ENCODE data around the gene ANKRD9. TPM values are rescaled to one million over a fixed set of nuclear protein-coding genes. Genes with fewer than 3 reads are reported as not detected.

Gene ANKRD9
- total and polyA plus RNA-seq, 12 donors, result 94.4 to 264 (median 120) TPM

DNA sequence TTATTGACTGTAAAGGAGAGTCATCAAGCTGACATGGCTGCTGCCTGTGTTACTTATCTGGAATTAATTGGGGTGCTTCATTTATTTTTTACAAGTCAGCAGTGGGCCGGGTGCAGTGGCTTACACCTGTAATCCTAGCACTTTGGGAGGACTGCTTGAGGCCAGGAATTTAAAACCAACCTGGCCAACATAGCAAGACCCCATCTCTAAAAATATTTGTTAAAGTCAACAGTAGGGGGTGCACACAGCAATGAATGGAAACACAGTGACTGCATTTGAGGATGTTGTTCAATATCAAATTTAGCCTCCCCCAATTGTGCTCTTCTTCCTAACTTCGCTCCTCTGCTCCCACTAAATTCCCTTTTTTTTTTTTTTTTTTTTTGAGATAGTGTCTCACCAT, 52.1 kb downstream of the ANKRD9 start:
- DNase-seq, result no peak
- Histone ChIP-seq H3K4me3 (no peak overlapping the region), H3K36me3 (peaks cover 0 to 97% (median 3%) of the 10 kb centered on the region in 9 donors), H3K4me1 (peaks cover 0 to 13% (median 0%) of the 10 kb centered on the region in 9 donors), H3K9me3 (no peaks in the 10 kb centered on the region), H3K27me3 (no peaks in the 10 kb centered on the region), H3K27ac (no peak overlapping the region)
- ATAC-seq, result no peak
- WGBS, 2 donors, result 75 to 76% methylated on average over 2 of the region's 2 CpGs
- peak in 1 of 9 donors; percentile 10 for TF ChIP-seq CTCF (IDR thresholded peaks at IDR 0.05)
- intact Hi-C loops (cut with DNase I), result no loop called here

DNA sequence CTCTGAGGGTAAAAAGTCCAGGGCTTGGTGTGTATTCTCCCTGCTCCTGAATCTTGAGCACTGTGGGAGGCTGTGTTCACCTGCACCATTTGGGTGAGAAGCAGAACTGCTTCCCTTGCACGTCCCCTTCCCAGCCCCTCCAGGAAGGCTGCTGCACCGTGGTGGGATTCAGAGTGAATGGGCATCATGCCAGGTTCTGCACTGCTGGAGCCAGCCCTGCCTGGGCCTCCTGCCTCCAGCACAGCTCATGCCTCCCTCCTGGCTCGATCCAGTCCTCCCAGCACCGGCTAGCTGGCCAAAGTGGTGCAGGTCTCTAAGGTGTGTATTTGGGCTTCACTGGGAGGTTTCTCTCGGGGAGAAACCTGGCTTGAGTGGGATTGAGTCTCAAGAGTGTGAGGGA, 54.9 kb downstream of the ANKRD9 start:
- ATAC-seq, result no peak
- peaks cover 0 to 98% (median 27%) of the 10 kb centered on the region in 9 donors for H3K36me3 ChIP-seq
- 52 to 60% methylated on average over 5 of the region's 5 CpGs for WGBS, 2 donors
- no peak for TF ChIP-seq CTCF (IDR thresholded peaks at IDR 0.05)
- H3K9me3 ChIP-seq, result no peaks in the 10 kb centered on the region
- intact Hi-C loops (cut with DNase I), result no loop called here
- no peak overlapping the region for H3K27ac ChIP-seq
- no peak overlapping the region for H3K4me3 ChIP-seq
- H3K27me3 ChIP-seq, result no peaks in the 10 kb centered on the region
- DNase-seq, result no peak
- peaks cover 0 to 12% (median 0%) of the 10 kb centered on the region in 9 donors for H3K4me1 ChIP-seq

GRCh38 chr14:102452302-102452701, 57.3 kb downstream of the ANKRD9 start:
- TF ChIP-seq CTCF (IDR thresholded peaks at IDR 0.05), result no peak
- DNase-seq, result no peak
- Histone ChIP-seq H3K4me1 (peaks cover 0 to 12% (median 0%) of the 10 kb centered on the region in 9 donors), H3K9me3 (no peaks in the 10 kb centered on the region), H3K27me3 (no peaks in the 10 kb centered on the region), H3K27ac (no peak overlapping the region), H3K36me3 (peaks cover 0 to 100% (median 31%) of the 10 kb centered on the region in 9 donors), H3K4me3 (no peak overlapping the region)
- intact Hi-C loops (cut with DNase I), result no loop called here
- ATAC-seq, result no peak
- WGBS, 2 donors, result 95 to 97% methylated on average over 24 of the region's 24 CpGs

Small RNA genes within 50 kb of the gene (microRNA-seq; reads per million reads assigned to microRNA genes)
- 0 reads per million in 2 donors for gene MIR4309

Other genes starting within 250 kb of the ANKRD9 start
- 10 to 100 TPM in 4 of 10 donors, 1 to 10 TPM in 6; 6.6 to 15.5 (median 9.5) TPM for gene MOK, start 204.6 kb downstream of the ANKRD9 start, total RNA-seq
- gene MOK, start 204.6 kb downstream of the ANKRD9 start, polyA plus RNA-seq, result 10 to 100 TPM; 17.6 to 19.8 TPM
- 10 to 100 TPM in 1 of 10 donors, 1 to 10 TPM in 9; 7.0 to 12.8 (median 8.4) TPM for gene ZNF839, start 190.0 kb downstream of the ANKRD9 start, total RNA-seq
- gene ZNF839, start 190.0 kb downstream of the ANKRD9 start, polyA plus RNA-seq, result 10 to 100 TPM in 1 of 2 donors, 1 to 10 TPM in 1; 3.8 to 13.4 TPM
- gene CINP, start 146.9 kb downstream of the ANKRD9 start, total RNA-seq, result 10 to 100 TPM; 26.6 to 36.7 (median 31.0) TPM
- 10 to 100 TPM; 40.8 to 46.0 TPM for gene CINP, start 146.9 kb downstream of the ANKRD9 start, polyA plus RNA-seq
- gene TECPR2, start 146.8 kb downstream of the ANKRD9 start, total RNA-seq, result 10 to 100 TPM; 20.1 to 34.2 (median 25.3) TPM
- gene TECPR2, start 146.8 kb downstream of the ANKRD9 start, polyA plus RNA-seq, result 1 to 10 TPM; 6.8 to 6.9 TPM
- gene RCOR1, start 82.9 kb upstream of the ANKRD9 start, total RNA-seq, result 10 to 100 TPM; 11.1 to 16.9 (median 13.2) TPM
- 1 to 10 TPM; 3.1 to 5.7 TPM for gene RCOR1, start 82.9 kb upstream of the ANKRD9 start, polyA plus RNA-seq

Measured in heart right ventricle (tissue), 16 donors.